NCI-H187 (cell line): ENCODE results near the gene ING4.
A peak's percentile ranks its signal among the peaks of the same experiment; 100 is the strongest.
"Not testable (repeated sequence)": the region's sequence is repeated elsewhere in the genome, so short reads cannot be mapped to it uniquely, and the experiment has no call there.

ENCODE experiments used
- DNase-seq, 2 experiments: peaks; one replicate each; lab custom pipeline; 2025; lab: John Stamatoyannopoulos, UW

Gene ING4

DNA sequence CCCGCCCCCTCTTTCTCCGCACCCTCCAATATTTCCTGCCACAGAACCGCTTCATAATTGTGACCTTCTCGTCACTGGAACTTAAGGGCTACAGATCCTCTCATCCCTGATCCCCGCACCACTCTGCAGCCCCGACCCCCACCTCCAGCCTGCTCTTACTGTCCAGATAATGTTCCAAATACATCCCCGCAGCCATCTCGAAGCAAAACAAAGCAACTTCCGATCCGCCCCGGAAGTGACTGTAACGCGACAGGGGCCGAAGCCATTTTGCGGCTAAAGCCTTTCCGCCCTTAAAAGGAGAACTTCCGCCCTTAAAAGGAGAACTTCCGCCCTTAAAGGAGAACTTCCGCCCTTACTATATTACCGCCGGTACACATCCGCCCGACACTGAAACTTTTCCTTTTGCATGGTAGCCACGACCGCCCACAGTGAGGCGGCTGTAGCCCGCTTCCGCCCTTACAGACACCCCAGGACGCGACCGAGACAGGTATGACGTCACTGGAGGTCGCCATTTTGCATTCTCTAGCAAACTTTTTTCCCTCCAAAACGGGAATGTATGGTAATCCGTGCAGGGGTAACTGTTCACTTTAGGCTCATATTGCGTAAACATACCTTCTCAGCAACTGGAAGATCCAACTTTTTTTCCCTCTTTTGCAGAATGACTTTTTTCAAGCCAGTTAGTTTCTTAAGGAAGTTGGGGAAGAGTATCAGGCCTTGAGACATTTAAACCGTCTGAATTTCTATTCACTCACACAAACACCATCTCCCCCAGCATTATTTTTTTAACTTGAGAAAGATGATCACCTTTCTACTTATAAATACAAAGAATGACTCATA lies at the start of gene ING4:
Gene ING4 (minus strand): TSS at position 214 of the 837 bp plus-strand sequence. CDS start 18 bp downstream, at position 196.
- peak; percentile 96 to 97 for DNase-seq

DNA sequence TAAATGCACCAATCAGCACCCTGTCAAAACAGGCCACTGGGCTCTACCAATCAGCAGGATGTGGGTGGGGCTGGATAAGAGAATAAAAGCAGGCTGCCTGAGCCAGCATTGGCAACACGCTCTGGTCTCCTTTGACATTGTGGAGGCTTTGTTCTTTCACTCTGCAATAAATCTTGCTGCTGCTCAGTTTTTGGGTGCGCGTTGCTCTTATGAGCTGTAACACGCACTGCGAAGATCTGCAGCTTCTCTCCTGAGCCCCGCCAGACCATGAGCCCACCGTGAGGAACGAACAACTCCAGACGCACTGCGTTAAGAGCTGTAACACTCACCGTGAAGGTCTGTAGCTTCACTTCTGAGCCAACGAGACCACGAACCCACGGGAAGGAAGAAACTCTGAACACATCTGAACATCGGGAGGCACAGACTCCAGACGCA lies 46.1 kb upstream of the ING4 start:
- no peak for DNase-seq

DNA sequence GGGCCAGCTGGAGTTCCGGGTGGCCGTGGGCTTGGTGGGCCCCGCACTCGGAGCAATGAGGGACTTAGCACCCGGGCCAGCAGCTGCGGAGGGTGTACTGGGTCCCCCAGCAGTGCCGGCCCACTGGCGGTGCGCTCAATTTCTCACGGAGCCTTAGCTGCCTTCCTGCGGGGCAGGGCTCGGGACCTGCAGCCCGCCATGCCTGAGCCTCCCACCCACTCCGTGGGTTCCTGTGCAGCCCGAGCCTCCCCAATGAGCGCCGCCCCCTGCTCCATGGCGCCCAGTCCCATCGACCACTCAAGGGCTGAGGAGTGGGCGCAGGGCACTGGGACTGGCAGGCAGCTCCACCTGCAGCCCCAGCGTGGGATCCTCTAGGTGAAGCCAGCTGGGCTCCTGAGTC lies 45.4 kb upstream of the ING4 start:
- not testable (repeated sequence) for DNase-seq

- DNase-seq = no peak
Measured at GRCh38 chr12:6703631-6704030, 40.7 kb upstream of the ING4 start.

- DNase-seq = no peak
Measured at GRCh38 chr12:6701078-6701768, 38.3 kb upstream of the ING4 start.

GRCh38 chr12:6700646-6701051 lies 37.7 kb upstream of the ING4 start, which contains the start of gene PIANP:
Gene PIANP, minus strand, starts transcription at chr12:6700815. Its CDS starts 2,754 bp downstream, at chr12:6698061.
- DNase-seq = no peak

DNA sequence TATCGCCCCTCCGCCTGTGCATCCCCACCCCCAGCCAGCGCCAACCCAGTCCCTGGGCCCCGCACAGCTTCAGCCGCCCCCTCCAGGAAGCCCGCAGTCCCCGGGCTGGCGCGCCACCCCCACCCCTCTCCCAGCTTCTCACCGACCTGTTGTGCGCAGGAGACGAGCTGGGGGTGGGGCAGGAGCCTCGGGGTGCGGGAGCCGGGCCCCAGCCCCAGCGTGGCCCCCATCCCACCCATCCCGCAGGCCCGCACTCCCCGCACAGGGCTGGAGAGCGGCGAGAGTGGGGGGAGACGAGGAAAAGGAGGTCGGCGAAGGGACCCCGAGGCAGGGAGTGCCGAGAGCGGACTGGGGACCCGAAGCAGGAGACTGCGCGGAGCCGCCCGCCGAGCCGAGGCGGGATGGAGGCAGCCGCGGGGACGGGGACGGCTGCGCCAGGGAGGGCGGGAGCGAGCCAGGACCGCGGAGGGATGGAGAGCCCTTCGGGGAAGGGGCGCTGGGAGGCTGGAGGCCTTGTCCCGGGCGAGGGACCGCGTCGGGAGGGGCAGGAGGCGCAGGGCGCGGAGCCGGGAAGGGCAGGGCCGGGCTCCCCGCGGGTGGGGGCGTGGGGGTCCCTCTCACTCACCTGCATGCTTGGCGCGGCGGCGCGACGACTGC lies 37.2 kb upstream of the ING4 start:
- no peak for DNase-seq

DNA sequence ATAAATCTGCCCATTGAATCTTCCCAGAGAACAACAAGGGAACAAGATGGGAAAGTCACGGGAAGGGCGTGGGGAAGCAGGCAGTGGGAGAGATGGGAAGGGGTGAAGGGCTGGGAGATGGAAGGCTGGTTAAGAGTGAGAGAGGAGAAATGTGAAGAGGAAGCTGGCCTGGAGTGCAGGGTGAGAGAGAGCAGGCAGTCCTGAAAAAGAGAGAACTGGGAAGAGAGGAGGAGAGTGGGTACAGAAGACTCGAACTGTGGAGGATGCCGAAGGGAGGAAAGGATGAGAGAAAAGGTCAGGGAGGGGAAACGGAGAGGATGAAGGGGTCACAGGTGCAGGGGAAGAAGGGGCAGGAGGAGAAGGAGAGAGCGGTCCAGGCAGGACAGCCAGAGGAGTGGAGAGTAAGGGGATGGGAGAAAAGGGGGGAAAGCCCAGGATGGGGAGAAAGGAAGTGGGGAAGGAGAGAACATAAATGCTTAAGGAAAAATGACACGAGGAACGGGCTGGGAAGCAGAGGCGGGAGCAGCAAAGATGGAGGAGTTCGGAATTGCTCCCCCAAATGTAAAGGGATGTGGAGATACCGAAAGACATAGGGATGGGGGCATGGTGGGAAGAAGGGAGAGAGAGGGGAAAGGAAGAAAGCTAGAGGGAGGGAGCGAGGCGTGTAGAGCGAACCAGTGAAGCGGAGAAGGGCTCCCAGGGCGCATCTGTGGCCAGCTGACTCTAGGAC lies 36.5 kb upstream of the ING4 start:
- no peak for DNase-seq

DNA sequence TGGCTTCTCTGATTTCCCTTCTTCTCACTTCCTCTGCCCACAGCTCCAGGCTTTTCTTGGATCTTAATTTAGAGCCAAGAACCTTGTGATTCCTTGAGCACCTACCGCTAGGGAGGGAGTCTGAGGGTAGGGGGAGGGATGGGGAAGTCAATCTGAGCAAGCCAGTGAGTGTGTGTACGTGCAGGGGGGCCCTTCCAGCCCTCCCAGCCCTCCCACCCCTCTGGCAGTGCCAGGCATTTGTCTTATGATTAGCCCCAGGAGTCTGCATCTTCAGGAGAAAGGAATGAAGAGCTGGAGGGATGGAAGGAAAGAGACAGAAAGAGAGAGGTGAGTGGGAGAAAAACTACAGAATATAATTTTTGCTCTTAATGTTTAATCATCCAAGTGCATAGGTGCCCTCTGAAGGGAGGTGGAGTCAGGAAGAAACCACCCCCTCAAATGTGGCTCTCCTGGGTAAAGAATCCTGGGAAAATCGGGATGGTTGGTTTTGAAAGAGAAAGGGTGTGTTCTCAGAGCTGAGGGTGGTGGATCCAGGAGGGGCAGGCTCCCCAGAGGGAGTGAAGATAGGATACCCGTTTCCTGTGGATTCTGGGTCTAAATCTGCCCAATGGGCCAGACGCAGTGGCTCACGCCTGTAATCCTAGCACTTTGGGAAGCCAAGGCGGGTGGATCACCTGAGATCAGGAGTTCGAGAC lies 35.6 kb upstream of the ING4 start:
- DNase-seq = no peak

DNA sequence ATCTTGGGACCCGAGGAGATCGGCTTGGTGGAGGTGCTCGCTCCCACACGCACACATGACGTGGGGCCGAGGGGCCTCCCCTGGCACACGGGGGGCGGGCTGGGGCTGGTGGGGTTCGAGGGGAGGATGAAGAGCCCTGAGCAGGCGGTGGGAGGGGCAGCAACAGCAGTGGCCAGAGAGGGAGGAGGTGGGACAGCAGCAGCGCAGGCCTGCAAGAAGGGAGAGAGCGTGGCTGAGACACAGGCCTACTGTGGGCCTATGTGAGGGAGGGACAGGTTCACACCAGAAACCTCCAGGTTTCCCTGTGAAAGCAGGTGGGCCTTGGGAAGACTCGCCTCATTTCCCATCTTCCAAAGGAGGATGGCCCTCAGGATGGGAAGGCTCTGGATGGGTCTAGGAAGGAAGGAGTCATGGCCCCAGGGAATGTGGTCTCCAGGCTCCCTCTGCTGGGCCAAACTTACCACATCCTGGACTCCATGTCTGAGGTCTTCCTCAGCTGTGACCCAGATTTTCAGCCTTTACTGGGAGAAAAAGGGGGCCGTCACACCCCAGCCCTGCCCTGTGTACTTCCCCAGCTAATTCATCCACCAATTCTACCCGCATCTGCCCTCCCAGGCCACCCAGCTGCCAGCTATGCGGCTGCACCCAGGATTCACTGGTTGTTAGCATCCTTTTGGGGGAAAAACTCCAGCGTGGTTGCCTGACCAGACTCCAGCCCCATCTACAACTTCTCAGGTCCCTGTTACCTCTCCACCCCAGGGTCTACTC lies 34.8 kb upstream of the ING4 start:
- no peak for DNase-seq

DNA sequence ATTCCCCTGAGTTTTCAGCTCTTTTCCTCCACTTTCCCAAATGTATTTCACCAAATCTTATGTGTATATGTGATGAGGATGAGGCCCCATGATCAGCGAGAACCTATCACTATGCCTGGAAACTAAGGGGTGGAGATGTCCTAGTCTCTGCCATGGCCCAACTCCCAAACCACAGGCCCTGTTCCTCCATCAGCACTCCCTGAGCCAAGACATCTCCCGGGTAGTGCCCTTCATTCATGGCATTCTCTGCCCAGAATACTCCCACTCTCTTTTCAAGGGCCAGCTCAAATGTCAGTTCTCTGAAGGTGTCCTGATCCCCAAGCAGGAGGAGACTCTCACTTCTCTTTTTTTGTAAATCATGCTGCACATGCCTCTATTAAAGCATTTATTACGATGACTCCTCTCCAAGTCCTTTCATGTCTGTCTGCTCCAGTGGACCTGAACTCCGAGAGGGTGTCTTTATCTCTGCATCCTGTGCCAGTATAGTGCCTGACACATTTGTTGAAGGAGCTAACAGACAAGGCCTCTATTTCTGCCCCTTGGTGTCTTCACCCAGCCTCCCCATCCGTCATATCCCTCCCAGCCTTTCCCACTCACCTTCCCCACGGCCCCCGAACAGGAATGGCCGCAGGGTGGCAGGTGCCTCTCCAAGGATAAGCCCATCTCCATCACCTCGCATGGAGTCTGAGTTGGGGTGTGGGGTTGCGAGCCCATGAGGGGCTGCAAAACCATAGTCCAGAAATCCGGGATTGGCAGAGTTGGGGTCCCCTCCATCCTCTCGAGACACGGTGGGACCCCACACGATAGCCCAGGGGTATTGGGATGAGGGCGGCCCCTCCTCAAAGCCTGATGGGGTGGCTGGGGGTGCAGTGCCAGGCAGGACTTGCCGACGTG lies 34.0 kb upstream of the ING4 start:
- no peak for DNase-seq

DNA sequence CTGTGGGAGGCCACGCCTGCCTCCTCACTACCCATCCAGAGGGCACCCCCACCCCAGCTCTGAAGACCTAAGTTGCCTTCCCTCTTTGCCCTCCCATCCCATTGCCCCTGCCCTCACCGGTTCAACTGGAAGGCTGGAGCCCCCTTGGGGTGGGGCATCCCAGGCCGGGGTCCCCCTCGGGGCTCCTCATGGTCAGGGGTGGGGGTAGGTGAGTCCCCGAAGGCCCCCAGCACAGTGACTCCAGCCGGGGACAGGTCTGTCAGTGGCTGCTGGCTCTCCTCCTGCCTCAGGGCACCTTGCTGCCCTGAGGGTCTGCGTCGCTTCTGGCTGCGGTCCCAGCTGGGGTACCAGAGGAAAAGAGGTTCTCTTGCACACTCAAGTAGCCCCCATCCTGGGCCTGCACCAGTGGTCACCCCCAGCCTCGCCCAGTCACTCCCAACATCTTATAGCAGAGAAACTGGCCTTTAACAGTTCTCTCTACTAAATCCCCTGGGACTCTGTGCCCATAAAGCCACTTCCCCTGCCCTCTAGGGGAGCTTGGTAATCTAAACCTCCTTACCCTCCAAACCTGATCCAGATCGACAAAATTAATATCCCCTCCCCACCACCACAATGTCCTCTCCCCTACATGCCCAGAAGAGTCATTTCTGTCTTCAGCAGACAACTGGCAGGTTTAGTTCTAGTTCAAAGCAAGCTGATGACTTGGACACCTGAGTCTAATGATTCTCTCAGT lies 32.6 kb upstream of the ING4 start:
- DNase-seq = no peak

DNA sequence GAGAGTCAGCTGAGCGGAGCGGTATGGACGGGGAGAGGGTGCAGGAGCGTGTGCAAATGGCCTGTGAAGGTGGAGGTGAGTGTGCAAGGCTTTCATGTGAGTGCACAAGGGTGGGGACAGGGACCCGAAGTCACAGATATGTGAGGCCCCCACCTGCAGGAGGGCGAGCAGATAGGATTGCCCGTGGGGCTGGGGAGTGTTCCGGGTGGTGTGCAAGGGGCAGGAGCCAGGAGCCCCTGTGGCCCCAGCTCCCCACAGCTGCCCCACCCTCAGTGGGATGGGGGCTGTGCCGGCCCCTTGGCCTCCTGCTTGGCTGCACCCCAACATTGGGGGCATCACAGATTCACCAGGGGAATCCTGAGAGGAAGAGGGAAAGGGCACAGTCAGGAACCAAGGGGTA lies 31.8 kb upstream of the ING4 start:
- DNase-seq = no peak

DNA sequence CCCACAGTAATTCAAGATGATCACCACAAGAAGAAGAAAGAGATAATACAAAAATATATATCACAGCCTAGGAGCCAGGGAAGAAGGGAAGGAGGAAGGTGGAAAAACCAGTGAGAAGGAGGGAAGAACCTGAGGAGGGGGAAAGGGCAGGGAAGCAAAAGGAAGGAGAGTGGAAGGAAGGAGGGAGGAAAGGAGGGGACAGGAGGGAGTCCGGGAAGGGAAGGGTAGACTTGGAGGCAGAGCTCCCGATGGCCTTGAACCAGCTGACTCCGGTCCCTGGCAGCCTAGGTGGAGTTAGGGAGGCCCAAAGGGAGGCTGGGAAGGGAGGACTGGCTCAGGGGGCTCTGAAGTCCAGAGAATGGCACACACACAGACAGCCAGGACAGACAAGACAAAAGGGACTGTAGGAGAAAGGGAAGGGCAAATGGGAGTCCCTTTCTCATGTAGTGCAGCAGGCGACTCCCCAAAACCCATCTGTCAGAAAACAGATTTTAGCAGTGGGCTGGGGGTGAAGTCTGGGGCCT lies 31.0 kb upstream of the ING4 start:
- no peak for DNase-seq

DNA sequence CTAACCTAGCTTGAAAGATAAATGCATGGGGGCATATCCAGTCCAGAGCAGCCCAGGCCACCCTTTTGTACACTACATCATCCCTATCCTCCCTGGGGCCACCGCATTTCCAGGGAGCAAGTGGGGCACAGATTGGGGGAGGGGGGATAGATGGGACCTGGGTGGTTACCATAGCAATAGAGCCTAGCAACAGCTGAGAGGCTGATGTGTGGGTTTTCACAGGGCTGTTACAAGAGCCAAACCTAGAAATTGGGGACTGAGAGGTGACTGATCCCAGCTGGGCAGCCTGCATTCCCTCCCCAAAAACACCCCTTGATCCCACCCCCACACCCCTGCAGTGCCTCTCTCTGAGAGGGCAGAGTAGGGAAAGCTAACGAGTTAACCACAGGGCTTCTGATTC lies 30.0 kb upstream of the ING4 start:
- DNase-seq = no peak

- DNase-seq = no peak
Measured at GRCh38 chr12:6691473-6691872, 28.6 kb upstream of the ING4 start.

DNA sequence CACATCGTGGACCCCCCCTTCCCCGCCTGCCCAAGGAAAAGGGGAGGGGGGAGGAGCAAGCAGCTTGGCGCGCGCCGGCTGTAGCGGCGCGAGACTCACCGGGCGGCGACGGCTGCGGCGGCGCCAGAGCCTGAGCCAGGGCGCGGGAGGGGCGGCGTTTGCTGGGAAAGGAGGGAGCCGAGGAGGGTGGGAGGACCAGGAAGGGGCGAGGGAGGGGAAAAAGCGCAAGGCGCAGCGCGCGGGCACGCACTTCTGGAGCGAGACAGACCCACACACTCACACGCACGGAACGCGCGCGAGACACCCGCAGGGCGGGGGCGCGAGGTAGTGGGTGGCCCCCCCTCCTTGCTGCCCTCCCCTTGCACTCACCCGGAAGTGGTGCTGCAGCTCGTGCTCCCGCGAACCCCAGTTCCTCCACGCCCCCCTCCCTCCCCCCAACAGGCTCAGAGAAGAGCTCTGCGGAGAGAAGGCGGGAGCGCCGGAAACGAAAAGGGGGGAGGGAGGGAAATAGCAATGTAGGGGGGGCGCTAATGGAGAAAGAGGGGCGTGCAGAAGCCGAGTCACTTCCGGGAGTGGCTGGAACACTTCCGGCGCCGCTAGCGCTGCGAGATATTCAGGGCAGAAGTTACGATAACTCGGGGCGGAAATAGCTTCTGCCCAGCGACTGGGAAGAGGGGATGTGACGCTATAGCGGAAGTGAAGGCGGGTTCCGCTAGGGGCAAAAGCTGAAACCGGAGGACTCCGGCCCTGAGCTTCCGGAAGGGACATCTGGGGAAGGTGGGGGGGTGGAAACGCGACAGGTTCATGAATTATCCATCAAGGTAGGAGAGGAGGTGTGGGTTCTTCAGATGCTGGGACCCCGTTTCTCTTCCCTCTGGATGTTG lies 26.3 kb upstream of the ING4 start, which contains the start of gene ZNF384:
Gene ZNF384 (minus strand): TSS at position 377 of the 884 bp plus-strand sequence. CDS start 9,855 bp downstream, outside the sequence.
- DNase-seq = peak; percentile 87 to 96
